T-helper 1 cell treated with Interleukin-12 subunit alpha and Interleukin-12 subunit beta and Interleukin-4 antibody, amounts not matched to agents 30 μg/mL and 1 μg/mL, for 36 hours (primary cell): Measurements from ENCODE around the gene KIAA1958.
"Not testable (repeated sequence)": the region's sequence is repeated elsewhere in the genome, so short reads cannot be mapped to it uniquely, and the experiment has no call there.

Experiments used
- H3K27ac Mint-ChIP-seq: one replicate; pipeline ENCODE4 v1.8.0; 2021; ENCODE audit warnings: mild to moderate bottlenecking, mixed read lengths
- H3K27me3 Mint-ChIP-seq: one replicate; pipeline ENCODE4 v1.8.0; 2021; ENCODE audit warnings: low read depth, mixed read lengths
- H3K36me3 Mint-ChIP-seq: one replicate; pipeline ENCODE4 v1.8.0; 2021; ENCODE audit warnings: low read depth, mixed read lengths
- H3K4me1 Mint-ChIP-seq: one replicate; pipeline ENCODE4 v1.8.0; 2021; ENCODE audit warnings: low read depth, mixed read lengths
- H3K4me3 Mint-ChIP-seq: one replicate; pipeline ENCODE4 v1.8.0; 2021; ENCODE audit warnings: mild to moderate bottlenecking, moderate library complexity, mixed read lengths
- H3K9me3 Mint-ChIP-seq: one replicate; pipeline ENCODE4 v1.8.0; 2021; ENCODE audit warnings: mixed read lengths

Gene KIAA1958

DNA sequence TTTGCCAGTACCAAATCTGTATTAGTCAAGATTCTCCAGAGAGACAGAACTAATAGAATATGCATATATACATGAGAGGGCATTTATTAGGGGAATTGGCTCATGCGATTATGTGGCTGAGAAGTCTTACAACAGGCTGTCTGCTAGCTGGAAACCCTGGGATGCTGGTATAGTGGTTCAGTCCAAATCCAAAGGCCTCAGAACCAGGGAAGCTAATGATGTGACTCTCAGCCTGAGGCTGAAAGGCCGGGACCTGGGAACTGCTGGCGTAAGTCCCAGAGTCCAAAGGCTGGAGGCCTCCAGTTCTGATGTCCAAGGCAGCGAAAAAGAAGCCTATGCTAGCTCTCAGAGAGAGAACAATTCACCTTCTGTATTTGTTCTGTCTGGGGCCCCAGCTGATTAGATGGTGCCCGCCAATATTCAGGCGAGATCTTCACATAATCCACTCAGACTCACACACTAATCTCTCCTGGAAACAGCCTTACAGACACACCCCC, 84.1 kb downstream of the KIAA1958 start:
- Mint-ChIP-seq H3K4me1 (no peaks in the 10 kb centered on the region), H3K36me3 (peaks cover 5% of the 10 kb centered on the region), H3K27ac (no peak overlapping the region), H3K9me3 (no peaks in the 10 kb centered on the region), H3K27me3 (no peaks in the 10 kb centered on the region), H3K4me3 (no peak overlapping the region)

- Mint-ChIP-seq H3K27ac (no peak overlapping the region), H3K36me3 (peaks cover 5% of the 10 kb centered on the region), H3K4me3 (no peak overlapping the region), H3K4me1 (no peaks in the 10 kb centered on the region), H3K9me3 (no peaks in the 10 kb centered on the region), H3K27me3 (no peaks in the 10 kb centered on the region)
These were observed 85.2 kb downstream of the KIAA1958 start for GRCh38 chr9:112571624-112572355.

DNA sequence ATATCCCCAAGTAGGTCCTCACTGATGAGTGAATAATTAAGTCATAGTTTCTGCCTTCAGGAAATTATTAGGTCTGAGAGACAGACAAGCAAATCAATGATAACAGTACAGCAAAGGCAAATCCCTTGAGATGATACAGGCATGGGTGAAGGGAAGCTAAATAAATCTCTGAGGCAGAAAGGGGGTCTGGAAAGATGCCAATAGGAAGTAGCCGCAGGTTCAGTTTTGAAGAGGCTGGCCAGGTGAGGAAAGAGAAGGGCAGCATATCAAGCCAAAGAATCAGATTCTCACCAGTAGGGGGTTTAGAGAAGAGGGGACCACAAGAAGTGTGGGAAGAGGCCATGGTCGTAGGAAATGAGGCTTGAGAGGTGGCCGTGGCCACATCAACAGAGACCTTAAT, 85.8 kb downstream of the KIAA1958 start:
- H3K27ac Mint-ChIP-seq = no peak overlapping the region
- H3K9me3 Mint-ChIP-seq = no peaks in the 10 kb centered on the region
- H3K4me3 Mint-ChIP-seq = no peak overlapping the region
- H3K36me3 Mint-ChIP-seq = peaks cover 5% of the 10 kb centered on the region
- no peaks in the 10 kb centered on the region for H3K4me1 Mint-ChIP-seq
- H3K27me3 Mint-ChIP-seq = no peaks in the 10 kb centered on the region

GRCh38 chr9:112574008-112574407, 87.4 kb downstream of the KIAA1958 start:
- Mint-ChIP-seq H3K9me3 (no peaks in the 10 kb centered on the region), H3K4me1 (no peaks in the 10 kb centered on the region), H3K36me3 (peaks cover 5% of the 10 kb centered on the region), H3K27me3 (no peaks in the 10 kb centered on the region), H3K4me3 (no peak overlapping the region), H3K27ac (no peak overlapping the region)

- H3K9me3 Mint-ChIP-seq = no peaks in the 10 kb centered on the region
- H3K4me3 Mint-ChIP-seq = no peak overlapping the region
- no peaks in the 10 kb centered on the region for H3K27me3 Mint-ChIP-seq
- H3K4me1 Mint-ChIP-seq = no peaks in the 10 kb centered on the region
- H3K27ac Mint-ChIP-seq = no peak overlapping the region
- peaks cover 5% of the 10 kb centered on the region for H3K36me3 Mint-ChIP-seq
These were observed 88.5 kb downstream of the KIAA1958 start for GRCh38 chr9:112575107-112575506.

GRCh38 chr9:112581469-112582176, 95.0 kb downstream of the KIAA1958 start:
- no peaks in the 10 kb centered on the region for H3K27me3 Mint-ChIP-seq
- H3K27ac Mint-ChIP-seq = no peak overlapping the region
- H3K36me3 Mint-ChIP-seq = no peaks in the 10 kb centered on the region
- no peaks in the 10 kb centered on the region for H3K9me3 Mint-ChIP-seq
- H3K4me1 Mint-ChIP-seq = no peaks in the 10 kb centered on the region
- no peak overlapping the region for H3K4me3 Mint-ChIP-seq

GRCh38 chr9:112582371-112583262, 96.0 kb downstream of the KIAA1958 start:
- no peak overlapping the region for H3K27ac Mint-ChIP-seq

DNA sequence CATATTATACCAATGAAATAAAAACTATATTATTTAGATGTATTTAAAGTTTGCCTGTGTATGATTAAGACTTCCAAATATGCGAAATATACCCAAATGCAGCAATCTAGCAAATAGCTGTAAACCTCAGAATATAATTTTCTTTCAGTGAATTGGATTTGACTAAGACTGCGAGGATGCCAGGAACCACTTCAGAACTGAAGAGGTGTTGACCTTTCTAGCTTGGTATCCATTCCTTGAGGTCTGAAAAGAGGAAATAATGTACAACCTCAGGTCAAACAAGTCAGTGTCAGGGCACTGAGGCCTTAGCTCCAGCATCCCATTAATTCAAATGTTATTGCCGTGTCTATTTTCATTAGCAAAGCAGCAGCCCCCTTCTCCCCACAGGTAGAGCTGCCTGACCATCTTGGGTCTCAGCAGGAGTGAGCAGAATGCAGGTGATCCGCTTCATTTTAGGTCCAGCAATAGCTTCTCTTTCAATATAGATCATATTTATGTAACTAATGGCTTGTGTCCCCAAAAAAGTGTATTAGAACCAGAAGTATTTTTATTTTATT, 100.0 kb downstream of the KIAA1958 start:
- H3K36me3 Mint-ChIP-seq = no peaks in the 10 kb centered on the region
- H3K4me1 Mint-ChIP-seq = no peaks in the 10 kb centered on the region
- no peak overlapping the region for H3K27ac Mint-ChIP-seq

More at GRCh38 chr9:112582371-112583262, 96.0 kb downstream of the KIAA1958 start:
- Mint-ChIP-seq H3K36me3 (no peaks in the 10 kb centered on the region), H3K9me3 (no peaks in the 10 kb centered on the region), H3K4me1 (no peaks in the 10 kb centered on the region), H3K27me3 (no peaks in the 10 kb centered on the region), H3K4me3 (no peak overlapping the region)

DNA sequence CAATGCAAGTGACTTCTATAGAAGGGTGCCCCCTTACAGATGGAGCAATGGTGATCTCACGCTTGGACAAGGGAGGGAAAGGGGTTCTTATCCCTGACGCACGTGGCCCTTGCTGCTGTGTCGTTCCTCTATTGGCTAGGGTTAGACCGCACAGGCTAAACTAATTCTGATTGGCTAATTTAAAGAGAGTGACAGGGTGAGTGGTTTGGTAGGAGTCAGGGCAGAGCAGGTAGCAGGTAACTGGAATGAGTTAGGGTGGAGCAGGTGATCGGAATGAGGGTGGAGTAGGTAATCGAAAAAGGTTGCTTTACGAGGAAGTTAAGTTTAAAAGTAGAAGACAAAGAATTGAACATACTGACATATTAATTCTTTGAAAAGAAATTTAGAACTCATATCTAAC, 105.2 kb downstream of the KIAA1958 start:
- H3K27ac Mint-ChIP-seq, H3K4me3 Mint-ChIP-seq, H3K9me3 Mint-ChIP-seq, H3K27me3 Mint-ChIP-seq, H3K36me3 Mint-ChIP-seq, H3K4me1 Mint-ChIP-seq: not testable (repeated sequence)

More for the DNA sequence above, 100.0 kb downstream of the KIAA1958 start:
- H3K27me3 Mint-ChIP-seq = no peaks in the 10 kb centered on the region
- no peaks in the 10 kb centered on the region for H3K9me3 Mint-ChIP-seq
- no peak overlapping the region for H3K4me3 Mint-ChIP-seq

- H3K4me3 Mint-ChIP-seq = no peak overlapping the region
- no peaks in the 10 kb centered on the region for H3K4me1 Mint-ChIP-seq
- no peak overlapping the region for H3K27ac Mint-ChIP-seq
- H3K27me3 Mint-ChIP-seq = no peaks in the 10 kb centered on the region
- no peaks in the 10 kb centered on the region for H3K36me3 Mint-ChIP-seq
- H3K9me3 Mint-ChIP-seq = no peaks in the 10 kb centered on the region
These were observed 113.1 kb downstream of the KIAA1958 start for GRCh38 chr9:112599732-112600131.

- no peaks in the 10 kb centered on the region for H3K36me3 Mint-ChIP-seq
- H3K4me3 Mint-ChIP-seq = no peak overlapping the region
- peaks cover 6% of the 10 kb centered on the region for H3K4me1 Mint-ChIP-seq
- no peaks in the 10 kb centered on the region for H3K27me3 Mint-ChIP-seq
- H3K27ac Mint-ChIP-seq = no peak overlapping the region
- H3K9me3 Mint-ChIP-seq = no peaks in the 10 kb centered on the region
These were observed 115.0 kb downstream of the KIAA1958 start for GRCh38 chr9:112601636-112602035.

GRCh38 chr9:112604790-112605189, 118.2 kb downstream of the KIAA1958 start:
- Mint-ChIP-seq H3K27me3 (no peaks in the 10 kb centered on the region), H3K36me3 (no peaks in the 10 kb centered on the region), H3K9me3 (no peaks in the 10 kb centered on the region), H3K4me1 (peaks cover 6% of the 10 kb centered on the region), H3K4me3 (no peak overlapping the region), H3K27ac (no peak overlapping the region)

- Mint-ChIP-seq H3K9me3 (no peaks in the 10 kb centered on the region), H3K4me1 (peaks cover 6% of the 10 kb centered on the region), H3K36me3 (no peaks in the 10 kb centered on the region), H3K27ac (no peak overlapping the region), H3K27me3 (no peaks in the 10 kb centered on the region), H3K4me3 (no peak overlapping the region)
These were observed 118.9 kb downstream of the KIAA1958 start for GRCh38 chr9:112605518-112605917.

- no peaks in the 10 kb centered on the region for H3K36me3 Mint-ChIP-seq
- H3K4me3 Mint-ChIP-seq = no peak overlapping the region
- H3K4me1 Mint-ChIP-seq = peaks cover 6% of the 10 kb centered on the region
- no peak overlapping the region for H3K27ac Mint-ChIP-seq
- no peaks in the 10 kb centered on the region for H3K9me3 Mint-ChIP-seq
- no peaks in the 10 kb centered on the region for H3K27me3 Mint-ChIP-seq
These were observed 119.5 kb downstream of the KIAA1958 start for GRCh38 chr9:112605963-112606699.
